ENCODE results near the gene ZNF660. TPM values are rescaled to one million over a fixed set of nuclear protein-coding genes. Genes with fewer than 3 reads are reported as not detected.

Gene ZNF660
- total and polyA plus RNA-seq, 9 of the 15 experiments (the other 6 are each of a cell fraction or from before 2014, with no cell fraction given), result 0.06 to 0.65 (median 0.17) TPM

DNA sequence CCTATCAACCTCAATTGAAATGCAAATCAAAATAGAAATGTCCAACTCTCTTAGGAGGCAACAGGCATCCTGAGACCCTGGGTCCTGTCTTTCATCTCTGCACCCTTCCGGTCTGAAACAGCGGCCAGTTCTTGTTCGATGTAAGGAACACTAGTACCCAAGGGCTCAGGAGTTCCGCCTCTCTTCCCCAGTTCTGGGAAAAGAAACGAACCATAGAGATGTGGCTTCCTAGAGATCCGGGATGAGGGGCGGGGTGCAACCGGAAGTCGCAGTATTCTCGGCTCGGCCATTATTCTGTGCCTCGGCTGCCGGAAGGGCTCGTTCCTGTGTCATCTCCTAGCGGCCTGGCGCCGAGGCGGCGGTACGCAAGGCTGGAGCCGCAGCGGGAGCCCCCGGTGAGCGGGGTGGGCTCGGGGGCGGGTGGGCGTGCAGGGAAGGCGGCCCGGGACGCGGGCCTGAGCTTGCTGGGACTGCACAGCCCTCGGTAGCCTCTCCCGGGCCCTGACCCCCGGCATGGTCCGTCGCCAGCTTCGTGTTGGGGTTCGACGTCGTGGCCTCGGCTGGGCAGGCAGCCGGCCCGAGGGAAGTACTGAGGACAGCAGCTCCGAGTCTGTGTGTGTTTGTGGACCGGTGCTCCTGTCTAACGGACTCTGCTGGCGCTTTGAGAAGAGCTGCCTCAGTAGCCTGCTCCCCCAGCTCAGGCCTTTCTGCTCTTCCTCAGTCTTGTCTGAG lies 40.2 kb downstream of the ZNF660 start, which contains the start of gene ZNF197 (continued):
- TF ChIP-seq, protein P1, sequence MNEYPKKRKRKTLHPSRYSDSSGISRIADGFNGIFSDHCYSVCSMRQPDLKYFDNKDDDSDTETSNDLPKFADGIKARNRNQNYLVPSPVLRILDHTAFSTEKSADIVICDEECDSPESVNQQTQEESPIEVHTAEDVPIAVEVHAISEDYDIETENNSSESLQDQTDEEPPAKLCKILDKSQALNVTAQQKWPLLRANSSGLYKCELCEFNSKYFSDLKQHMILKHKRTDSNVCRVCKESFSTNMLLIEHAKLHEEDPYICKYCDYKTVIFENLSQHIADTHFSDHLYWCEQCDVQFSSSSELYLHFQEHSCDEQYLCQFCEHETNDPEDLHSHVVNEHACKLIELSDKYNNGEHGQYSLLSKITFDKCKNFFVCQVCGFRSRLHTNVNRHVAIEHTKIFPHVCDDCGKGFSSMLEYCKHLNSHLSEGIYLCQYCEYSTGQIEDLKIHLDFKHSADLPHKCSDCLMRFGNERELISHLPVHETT (CRISPR knock-in tag; conservative IDR thresholded peaks at IDR 0.05 in 1 of 2, IDR thresholded peaks at IDR 0.05 in 1 of 2), result peak in 1 of 2 experiments; percentile 73; a peak in 2 of 4 replicates
- TF ChIP-seq, protein P2, sequence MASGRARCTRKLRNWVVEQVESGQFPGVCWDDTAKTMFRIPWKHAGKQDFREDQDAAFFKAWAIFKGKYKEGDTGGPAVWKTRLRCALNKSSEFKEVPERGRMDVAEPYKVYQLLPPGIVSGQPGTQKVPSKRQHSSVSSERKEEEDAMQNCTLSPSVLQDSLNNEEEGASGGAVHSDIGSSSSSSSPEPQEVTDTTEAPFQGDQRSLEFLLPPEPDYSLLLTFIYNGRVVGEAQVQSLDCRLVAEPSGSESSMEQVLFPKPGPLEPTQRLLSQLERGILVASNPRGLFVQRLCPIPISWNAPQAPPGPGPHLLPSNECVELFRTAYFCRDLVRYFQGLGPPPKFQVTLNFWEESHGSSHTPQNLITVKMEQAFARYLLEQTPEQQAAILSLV (tag; IDR thresholded peaks at IDR 0.05), result no peak
- TF ChIP-seq ZFP1 (CRISPR knock-in tag; IDR thresholded peaks at IDR 0.05) (no peak), BMI1 (IDR thresholded peaks at IDR 0.05; ENCODE audit: low read length) (no peak), MCM7 (IDR thresholded peaks at IDR 0.05) (no peak), GTF2F1 (IDR thresholded peaks at IDR 0.05; ENCODE audit: low read depth, low read length) (no peak), SETDB1 (IDR thresholded peaks at IDR 0.05; ENCODE audit: low read length) (no peak), ZBTB49 (CRISPR knock-in tag; IDR thresholded peaks at IDR 0.05; ENCODE audit: borderline replicate concordance) (0 out of 2 replicates have a peak, but pooled peaks have one; percentile 40), NONO (IDR thresholded peaks at IDR 0.05; ENCODE audit: low read depth in 2 of 2, low read length in 1 of 2) (peak; percentile 13 to 51; a peak in 1 of 4 replicates), ZNF316 (IDR thresholded peaks at IDR 0.05) (no peak), MYNN (IDR thresholded peaks at IDR 0.05) (peak; percentile 70), MYNN (CRISPR knock-in tag; IDR thresholded peaks at IDR 0.05) (no peak), CREB3L1 (IDR thresholded peaks at IDR 0.05; ENCODE audit: borderline replicate concordance, low read depth) (peak; percentile 74), HOXB6 (CRISPR knock-in tag; IDR thresholded peaks at IDR 0.05; ENCODE audit: borderline replicate concordance) (no peak), TBL1XR1 (IDR thresholded peaks at IDR 0.05; ENCODE audit: low read length in 2 of 2) (peak in 1 of 2 experiments; percentile 9; a peak in 1 of 4 replicates), ZNF354B (CRISPR knock-in tag; IDR thresholded peaks at IDR 0.05) (no peak), HCFC1 (IDR thresholded peaks at IDR 0.05; ENCODE audit: low read depth, low read length) (peak; percentile 83), FOSL1 (tag; conservative IDR thresholded peaks at IDR 0.05) (peak; percentile 47), ATF6 (CRISPR knock-in tag; IDR thresholded peaks at IDR 0.05) (no peak; the same call in 1 of the 2 replicates), EHMT2 (IDR thresholded peaks at IDR 0.05) (peak; percentile 93)
